Kidney tubule cell (primary cell): ENCODE results near the gene GAB2.

Experiments used
- DNase-seq: peaks from one replicate; pipeline ENCODE4 v3.0.0-alpha.2; 2018; ENCODE audit warnings: low spot score

GAB2 gene

DNA sequence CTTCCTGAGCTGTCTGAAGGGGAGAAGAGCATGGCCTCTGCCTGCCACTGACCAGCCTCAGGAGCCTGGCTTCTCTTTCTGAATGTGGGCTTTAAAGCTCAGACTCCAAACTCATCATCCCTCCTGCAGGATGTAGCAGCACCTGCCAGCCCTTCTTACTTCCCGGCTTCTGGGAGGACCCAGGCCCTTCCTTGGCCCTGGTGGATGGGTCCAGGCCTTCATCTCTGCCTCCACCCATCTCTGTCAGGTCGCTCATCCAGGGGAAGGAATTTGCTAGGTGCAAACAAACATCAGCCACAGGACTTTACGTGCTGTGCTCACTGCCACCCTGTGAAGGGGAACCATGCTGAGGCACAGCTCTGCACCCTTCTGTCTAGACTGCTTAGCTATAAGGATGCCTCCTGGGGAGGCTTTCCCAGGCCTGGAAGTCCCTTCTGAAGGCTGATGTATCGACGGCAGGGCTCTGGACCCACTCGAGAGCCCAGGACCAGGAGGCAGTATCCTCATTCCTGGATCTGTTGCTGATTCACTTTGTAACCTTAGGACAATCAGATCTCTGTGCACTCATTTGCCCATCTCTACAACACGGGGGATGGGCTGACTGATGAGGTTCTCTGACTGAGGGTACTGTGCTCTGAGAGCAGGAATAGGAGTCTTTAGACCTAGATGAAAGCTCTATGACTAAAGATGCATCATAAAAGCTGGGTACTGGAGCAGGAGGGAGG is 198.0 kb downstream of the GAB2 start:
- DNase-seq, result no peak

DNA sequence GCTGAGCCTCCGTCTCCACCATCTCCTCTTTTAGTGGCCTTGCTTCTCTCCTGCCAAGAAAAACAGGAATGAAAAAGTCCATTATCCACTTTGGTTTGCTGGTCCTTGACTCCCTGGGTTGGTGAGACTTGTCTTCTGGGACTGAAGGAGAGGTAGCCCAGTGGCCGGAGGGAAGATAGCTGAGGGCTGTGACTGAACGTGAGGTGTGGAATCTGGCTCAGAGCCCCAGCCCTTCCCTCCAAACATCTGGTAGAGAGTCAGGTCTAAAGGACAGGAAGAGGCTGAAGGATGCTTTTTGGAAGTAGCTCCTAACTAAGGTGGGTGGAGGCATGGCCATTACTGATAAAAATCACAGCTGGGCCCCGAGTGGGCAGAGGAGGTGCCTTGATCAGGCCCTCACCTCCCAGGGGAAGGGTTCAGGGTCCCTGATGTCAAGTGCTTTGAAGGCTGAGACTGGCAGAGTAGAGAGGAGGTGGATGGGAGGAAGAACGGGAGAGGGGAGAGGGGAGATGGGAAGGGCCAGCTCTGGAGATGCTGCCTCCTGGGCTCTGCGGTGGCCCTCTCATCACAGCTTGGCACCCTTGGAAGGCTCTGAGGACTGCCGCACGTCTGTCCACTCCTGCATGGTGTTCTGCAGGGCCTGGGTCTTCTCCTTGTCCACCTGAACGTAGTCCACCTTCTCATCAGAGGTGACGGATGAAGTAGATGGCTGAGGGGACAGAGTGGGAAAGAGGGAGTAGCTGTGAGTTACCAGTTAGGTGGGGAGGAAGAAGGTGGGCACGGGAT is 198.7 kb downstream of the GAB2 start:
- DNase-seq, result no peak

DNA sequence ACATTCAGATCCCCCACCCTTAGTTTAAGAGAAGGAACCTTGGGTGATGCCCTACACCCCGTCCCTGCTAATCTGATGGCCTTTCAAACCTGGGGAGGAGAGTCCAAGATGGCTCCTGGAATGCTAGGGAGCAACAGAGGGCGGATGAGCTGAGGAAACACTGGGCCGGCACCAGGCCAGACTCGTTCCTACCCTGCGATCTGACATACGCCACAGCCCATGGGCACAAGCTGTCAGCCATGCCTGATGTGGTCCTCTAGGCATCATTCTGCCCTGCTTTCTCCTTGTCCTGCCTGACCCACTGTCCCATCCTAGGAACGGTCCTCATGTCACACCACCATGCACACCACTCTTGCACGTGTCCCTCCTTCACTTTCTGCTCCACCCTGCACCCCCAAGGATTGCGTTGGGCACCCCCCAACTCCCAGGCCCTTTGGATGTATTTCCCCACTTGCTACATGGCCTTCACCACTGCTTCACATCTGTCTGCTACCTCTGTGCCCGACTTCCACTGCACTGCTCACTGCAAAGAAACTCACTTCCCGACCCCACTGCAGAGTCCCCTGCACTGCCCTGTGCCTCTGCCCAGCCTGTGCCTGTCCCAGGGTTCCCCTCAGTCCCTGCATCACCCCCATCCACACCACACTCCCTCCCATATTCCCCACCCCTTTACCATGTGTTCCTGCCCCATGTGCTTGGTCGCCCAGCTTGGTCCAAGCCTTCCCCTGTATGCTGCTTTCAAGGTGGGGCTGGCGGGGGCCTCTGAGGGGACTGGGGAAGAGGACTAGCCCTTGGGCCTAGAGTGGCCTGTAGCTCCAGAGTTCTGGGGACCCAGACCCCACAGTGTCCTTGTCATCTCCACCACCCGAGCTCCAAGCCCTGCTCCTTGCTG is 199.7 kb downstream of the GAB2 start:
- no peak for DNase-seq

DNA sequence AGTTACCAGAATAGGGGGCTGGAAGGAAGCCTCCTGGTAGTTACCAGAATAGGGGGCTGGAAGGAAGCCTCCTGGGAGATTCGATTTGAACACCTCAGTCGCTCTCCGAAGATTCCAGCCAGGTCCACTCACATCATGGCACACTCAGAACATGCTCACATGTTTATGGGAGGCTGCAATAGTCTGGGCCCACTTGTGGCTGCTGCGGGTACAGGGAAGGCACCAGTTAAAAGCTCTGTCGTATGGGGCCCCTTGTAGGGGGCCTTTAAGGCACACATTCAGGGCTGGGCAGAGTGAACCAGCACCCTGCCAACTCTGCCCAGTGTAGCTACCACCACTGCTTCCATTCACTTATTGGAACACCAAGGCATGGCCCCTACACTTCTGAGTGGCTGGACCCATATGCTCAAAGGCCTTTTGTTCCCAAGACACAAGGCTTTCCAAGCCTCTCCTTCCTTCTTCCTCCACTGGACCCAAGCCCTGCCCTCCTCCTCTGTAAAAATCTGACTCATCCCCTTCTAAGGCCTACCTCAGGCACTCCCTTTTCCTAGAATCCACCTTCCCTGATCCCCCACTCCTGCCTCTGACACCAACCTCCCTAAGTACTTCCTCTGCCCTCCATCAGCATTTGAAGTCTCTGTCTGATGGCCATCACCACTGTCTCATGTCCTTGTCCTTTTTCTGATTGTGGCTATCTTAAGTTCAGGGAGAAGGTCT is 200.9 kb downstream of the GAB2 start:
- peak; percentile 55 for DNase-seq

DNA sequence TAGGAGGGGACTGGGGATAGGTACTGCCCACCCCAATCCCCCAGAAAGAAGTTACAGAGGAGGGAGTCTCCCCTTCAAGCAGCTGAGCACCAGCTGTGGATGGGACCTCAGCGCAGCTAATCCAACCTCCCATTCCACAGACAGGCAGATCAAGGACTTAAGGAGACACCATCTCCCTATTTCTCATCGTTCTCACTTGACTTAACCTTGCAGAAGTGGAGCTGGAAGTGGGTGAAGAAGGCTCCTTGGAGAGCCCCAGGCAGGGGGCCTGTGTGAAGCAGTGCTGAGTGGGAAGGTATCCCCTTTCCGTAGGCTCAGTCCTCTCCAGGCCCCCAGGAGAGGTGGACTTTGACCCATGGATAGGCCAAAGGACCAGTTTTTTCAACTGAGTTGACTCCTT is 201.6 kb downstream of the GAB2 start:
- no peak for DNase-seq

DNA sequence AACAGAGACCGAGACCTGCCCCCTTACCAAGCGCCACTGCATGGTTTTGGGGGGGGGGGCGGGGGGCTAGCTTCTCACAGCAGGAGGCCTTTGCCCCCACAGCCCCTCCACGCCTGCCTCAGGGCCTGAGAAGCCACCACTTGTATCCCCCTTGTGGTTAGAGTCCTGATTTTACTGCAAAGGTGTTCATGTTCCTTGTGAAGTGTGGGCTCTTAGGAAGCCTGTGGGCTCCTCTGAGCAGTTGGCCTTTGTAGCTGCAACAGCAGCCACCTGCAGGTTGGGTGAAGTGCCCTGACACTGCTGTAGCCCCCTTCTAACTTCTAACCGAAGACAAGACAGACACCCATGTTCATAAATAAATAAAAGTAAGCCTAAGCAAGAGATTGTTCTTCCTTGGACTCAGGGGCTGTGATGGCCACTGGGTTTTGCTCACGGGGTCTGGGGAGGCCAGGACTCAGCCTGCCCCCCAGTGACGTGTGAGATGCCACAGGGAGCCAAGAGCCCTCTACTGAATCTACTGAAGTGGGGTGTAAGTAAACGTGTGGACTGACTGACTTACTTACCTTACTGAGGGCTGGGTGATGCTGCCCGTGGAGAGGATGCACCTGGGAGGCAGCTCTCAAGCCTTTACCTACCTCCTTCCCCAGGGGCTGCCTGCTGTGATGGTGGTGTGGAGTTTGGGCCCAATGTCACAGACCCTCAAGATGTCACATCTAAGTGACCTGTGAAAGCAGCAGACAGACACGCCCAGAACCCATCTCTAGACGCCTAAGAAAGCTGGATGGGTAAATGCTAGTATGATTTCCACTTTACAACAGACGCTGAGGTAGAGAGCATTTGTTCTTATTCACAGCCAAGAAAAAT is 203.1 kb downstream of the GAB2 start:
- no peak for DNase-seq

DNA sequence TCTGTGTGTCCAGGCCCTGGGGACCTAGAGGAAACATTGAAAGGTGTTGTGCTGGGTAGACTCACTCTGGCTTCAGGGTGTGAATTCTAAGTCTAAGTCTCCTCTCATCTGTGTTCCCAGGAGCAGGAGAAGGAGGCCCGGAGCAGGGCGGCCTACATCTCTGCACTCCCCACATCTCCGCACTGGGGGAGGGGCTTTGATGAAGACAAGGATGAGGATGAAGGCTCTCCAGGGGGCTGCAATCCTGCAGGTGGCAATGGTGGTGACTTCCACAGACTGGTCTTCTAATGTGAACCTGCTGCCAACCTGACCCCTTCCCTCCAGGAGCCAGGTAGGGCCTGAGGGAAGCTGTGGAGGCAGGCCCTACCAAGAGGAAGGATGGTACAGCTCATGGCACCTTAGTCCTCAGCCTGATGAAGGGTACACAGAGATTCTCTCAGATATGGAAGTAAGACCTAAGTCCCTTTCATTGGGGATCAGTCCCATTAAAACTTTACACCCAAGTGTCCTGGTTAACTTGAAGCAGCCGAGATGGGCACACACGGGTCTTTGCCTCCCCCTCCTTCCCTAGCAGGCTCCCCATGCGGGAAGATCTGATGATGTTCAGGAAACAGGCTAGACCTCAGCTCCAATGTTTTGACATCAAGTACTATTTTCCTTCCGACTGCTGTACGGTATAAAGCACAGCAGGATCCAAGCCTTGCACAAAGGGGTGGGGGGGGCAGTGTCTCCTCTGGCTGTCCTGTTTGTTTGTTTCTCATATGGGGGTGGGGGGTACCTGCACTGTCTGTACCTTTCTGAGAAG is 203.9 kb downstream of the GAB2 start:
- no peak for DNase-seq

DNA sequence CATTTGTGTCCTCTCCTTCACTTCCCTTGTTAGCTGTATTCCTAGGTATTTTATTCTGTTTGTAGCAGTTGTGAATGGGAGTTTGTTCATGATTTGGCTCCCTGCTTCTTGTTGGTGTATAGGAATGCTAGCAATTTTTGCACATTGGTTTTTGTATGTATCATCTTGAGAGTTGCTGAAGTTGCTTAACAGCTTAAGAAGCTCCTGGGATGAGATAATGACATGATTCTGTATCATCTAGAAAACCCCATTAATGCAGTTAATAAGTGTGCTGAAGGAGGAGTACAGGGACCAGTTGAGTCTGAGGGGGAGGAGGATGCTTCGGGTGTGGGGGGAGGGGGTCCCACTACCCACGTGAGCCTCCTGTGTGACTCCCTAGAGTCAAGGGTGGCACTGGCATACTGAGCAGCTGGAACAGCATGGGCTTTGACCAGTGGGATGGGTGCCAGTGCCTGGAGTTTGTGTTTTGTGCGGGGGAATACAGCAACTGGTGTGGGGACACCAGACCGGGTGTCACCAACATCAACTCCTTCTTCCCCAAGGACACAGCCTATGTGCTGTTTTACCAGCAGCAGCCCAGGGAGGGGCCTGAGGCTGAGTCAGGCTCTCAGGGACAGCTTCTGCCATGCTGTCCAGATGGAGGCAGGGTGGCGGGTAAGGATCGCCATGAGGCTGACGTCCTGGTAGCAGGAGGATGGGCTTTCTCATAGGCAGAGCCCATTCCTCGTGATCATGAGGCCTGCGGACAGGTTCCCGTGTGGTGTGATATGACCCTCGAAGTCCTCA is 204.8 kb downstream of the GAB2 start:
- no peak for DNase-seq

DNA sequence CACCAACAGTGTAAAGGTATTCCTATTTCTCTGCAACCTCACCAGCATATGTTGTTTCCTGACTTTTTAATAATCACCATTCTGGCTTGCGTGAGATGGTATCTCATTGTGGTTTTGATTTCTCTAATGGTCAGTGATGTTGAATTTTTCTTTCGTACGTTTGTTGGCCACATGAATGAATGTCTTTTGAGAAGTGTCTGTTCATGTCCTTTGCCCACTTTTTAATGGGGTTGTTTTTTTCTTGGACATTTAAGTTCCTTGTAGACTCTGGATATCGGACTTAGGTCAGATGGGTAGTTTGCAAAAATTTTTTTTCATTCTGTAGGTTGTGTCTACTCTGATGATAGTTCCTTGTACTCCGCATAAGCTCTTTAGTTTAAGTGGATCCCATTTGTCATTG is 206.1 kb downstream of the GAB2 start:
- DNase-seq, result no peak

DNA sequence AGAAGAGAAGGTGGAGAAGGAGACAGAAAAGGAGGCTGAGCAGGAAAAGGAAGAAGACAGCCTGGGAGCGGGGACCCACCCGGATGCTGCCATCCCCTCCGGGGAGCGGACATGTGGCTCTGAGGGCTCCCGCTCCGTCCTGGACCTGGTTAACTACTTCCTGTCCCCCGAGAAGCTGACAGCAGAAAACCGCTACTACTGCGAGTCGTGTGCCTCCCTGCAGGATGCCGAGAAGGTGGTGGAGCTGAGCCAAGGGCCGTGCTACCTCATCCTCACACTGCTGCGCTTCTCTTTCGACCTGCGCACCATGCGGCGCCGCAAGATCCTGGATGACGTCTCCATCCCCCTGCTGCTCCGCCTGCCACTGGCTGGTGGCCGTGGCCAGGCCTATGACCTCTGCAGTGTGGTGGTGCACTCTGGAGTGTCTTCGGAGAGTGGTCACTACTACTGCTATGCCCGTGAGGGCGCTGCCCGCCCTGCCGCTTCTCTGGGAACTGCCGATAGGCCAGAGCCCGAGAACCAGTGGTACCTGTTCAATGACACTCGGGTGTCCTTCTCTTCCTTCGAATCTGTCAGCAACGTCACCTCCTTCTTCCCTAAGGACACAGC is 207.5 kb downstream of the GAB2 start:
- DNase-seq, result no peak

DNA sequence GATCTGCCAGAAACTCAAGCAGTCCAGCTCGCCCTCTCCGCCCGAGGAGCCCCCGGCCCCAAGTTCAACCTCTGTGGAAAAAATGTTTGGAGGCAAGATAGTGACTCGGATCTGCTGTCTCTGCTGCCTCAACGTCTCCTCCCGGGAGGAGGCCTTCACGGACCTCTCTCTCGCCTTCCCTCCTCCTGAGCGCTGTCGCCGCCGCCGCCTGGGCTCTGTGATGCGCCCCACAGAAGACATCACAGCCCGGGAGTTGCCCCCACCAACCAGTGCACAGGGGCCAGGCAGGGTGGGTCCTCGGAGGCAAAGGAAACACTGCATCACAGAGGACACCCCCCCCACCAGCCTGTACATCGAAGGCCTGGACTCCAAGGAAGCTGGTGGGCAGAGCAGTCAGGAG is 208.1 kb downstream of the GAB2 start:
- DNase-seq, result no peak

DNA sequence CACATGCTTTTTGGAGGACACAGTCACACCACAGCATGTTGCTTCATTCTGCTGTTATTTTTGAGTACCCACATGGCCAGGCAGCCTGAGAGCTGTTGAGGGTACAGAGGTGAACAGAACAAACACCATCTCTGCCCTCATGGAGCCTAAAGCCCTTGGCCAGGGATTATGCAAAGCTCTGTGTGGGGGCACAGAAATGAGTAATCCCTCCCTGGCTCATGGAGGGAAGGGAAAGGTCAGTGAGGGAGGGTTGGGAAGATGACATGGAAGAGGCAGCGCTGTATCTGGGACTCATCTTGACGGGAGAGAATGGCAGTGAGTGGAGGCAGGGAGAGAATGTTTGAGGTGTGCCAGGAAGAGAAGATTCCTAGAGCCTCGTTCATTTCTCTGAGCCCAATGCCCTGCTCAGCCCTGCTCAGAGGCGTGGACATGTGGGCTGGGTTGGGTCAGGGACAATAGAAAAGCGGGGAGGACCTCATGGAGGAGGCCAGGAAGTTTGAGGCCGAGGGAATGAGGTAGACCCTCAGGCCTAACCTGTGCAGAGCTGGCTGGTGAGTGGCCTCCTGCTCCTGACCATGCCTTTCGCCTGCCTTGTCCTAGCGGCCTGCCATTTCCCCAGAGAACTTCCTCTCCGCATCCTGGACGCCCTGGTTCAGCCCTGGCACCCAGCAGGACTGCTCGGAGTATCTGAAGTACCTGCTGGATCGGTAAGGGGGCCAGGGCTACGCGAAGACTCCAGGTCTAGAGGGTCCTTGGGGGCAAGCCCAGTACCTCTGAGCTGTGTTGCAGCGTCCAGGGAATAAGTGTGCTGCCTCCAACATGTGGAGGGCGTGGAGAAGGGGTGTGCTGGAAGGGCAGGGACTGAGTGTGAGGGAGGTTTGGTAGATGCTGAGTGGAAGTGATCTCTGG is 209.1 kb downstream of the GAB2 start:
- no peak for DNase-seq

DNA sequence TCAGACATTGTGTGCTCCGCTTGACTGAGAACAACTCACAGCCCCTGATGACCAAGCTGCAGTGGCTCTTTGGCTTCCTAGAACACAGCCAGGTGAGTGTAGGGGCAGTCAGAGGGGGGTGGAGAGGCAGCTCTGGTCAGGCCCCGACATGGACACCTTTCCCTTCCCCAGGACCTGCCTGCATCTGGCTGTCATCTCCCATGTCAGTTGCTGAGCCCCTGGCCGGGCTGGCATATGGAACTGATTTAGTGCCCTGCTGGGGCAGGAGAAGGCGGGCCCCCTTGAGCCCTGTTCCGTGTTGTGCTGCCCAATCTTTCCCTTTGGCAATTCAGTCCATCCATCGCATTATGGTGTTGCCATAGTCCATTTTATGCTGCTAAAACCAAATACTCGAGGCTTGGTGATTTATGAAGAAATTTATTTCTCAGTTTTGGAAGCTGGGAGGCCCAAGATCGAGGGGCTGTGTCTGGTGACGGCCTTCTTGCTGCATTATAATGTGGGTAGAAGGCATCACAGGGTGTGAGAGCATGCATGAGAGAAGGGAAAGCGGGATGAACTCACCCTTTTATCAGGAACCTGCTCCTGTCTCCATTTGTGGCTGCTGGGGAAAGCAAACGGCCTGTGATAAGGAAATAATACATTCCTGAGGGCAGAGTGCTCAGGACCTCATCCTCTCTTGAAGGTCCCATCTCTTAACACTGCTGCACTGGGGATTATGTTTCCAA is 209.9 kb downstream of the GAB2 start:
- DNase-seq, result no peak

DNA sequence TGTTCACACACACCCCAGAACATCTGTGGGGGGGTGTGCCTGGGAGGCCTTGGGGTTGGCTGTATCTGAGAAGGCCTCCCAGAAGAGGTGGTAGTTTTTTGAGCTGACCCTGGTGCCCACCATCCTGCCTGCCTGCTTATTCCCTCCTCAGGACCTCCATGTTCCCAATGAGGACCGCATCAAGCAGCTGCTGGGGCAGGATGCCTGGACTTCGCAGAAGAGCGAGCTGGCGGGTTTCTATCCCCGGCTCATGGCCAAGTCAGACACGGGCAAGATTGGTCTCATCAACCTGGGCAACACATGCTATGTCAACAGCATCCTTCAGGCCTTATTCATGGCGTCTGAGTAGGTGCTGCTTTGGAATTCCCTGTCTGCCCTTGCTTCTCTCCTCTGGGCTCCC is 211.9 kb downstream of the GAB2 start:
- no peak for DNase-seq

DNA sequence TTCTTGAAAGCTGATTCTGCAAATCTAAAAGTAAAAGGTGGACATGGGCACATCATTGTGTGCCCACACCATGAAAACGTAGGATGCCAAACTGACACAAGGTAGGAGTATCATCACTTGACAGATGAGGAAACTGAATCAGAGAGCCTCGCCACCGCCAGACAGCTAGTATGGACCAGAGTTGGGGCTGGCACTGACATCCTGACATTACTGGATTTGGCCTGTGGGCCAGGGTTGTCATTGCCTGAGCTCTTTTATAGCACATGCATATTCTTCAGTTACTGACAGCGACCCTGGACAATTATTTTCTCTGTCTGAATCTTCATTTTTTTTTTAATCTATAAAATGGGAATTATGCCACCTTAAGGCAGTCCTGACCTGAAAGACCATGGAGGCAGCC is 212.4 kb downstream of the GAB2 start:
- DNase-seq, result no peak

DNA sequence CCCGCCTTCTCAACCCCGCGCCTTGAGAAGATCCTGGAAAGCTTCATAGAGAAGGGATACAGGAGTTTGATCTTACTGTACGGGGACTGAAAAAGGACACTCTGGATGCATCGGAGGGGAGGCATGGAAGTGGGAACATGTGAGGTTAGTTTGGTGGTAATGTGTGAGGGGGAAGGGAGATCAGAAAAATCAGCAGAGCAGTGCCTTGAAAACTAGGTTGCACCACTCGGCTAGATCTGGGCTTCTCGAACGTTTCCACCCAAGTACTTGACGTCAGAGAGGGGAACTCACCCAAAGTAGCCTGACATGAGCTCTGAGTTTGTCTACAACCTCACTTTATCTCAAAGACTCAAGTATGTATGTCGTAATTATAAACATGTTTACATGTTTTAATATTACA is 214.4 kb downstream of the GAB2 start:
- no peak for DNase-seq

DNA sequence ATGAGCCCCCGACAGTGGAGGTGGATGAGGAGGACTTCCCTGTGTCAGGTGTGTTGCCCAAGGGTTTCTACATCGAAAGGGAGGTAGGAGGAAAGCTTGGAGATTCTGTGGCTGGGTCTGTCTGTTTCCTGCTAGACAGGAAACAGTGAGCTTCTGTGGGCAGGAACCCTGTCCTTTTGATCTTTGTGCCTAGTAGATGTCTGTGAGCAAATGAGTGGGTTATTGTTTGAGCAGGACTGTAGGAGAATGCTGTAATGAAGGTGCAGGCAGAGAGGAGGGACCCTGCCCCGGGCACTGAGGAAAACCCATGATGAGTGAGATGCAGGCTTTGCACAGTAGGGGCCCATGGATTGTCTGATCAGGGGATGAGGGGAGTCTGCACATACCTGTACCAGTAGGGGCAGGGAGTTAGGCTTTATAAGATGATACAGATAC is 214.9 kb downstream of the GAB2 start:
- no peak for DNase-seq
